ENCODE results near the gene PTEN. TPM values are rescaled to one million over a fixed set of nuclear protein-coding genes. Genes with fewer than 3 reads are reported as not detected.
A peak's percentile ranks its signal among the peaks of the same experiment; 100 is the strongest.
"Not testable (repeated sequence)": the region's sequence is repeated elsewhere in the genome, so short reads cannot be mapped to it uniquely, and the experiment has no call there.

Gene PTEN
- total RNA-seq, 1 donor from 2014 or later, result 72.7 TPM

GRCh38 chr10:87896216-87896615 is 32.8 kb downstream of the PTEN start:
- DNase-seq (ENCODE audit: low spot score in 2 of 2, unreplicated experiment in 2 of 2), result no peak
- no peak overlapping the region for H3K27ac Mint-ChIP-seq
- peaks cover 21% of the 10 kb centered on the region for H3K9me3 Mint-ChIP-seq
- no peak overlapping the region for H3K4me3 Mint-ChIP-seq
- H3K36me3 Mint-ChIP-seq, result peaks cover 52% of the 10 kb centered on the region
- TF ChIP-seq CTCF (IDR thresholded peaks at IDR 0.05; ENCODE audit: unreplicated experiment), result no peak
- H3K27me3 Mint-ChIP-seq (ENCODE audit: low read depth), result no peaks in the 10 kb centered on the region
- H3K4me1 Mint-ChIP-seq, result peaks cover 2% of the 10 kb centered on the region

- DNase-seq (ENCODE audit: low spot score in 2 of 2, unreplicated experiment in 2 of 2); H3K4me3 Mint-ChIP-seq; H3K27ac Mint-ChIP-seq; H3K4me1 Mint-ChIP-seq; H3K27me3 Mint-ChIP-seq (ENCODE audit: low read depth): not testable (repeated sequence)
- peaks cover 34% of the 10 kb centered on the region for H3K9me3 Mint-ChIP-seq
- H3K36me3 Mint-ChIP-seq, result peaks cover 67% of the 10 kb centered on the region
Observed at GRCh38 chr10:87897957-87898356, 34.5 kb downstream of the PTEN start.

GRCh38 chr10:87903396-87903795 is 40.0 kb downstream of the PTEN start:
- not testable (repeated sequence) for H3K4me3 Mint-ChIP-seq; H3K27ac Mint-ChIP-seq; DNase-seq (ENCODE audit: low spot score in 2 of 2, unreplicated experiment in 2 of 2); H3K4me1 Mint-ChIP-seq; H3K27me3 Mint-ChIP-seq (ENCODE audit: low read depth)
- peaks cover 83% of the 10 kb centered on the region for H3K36me3 Mint-ChIP-seq
- peaks cover 46% of the 10 kb centered on the region for H3K9me3 Mint-ChIP-seq

GRCh38 chr10:87913156-87913921 is 49.9 kb downstream of the PTEN start:
- Mint-ChIP-seq H3K9me3 (peaks cover 45% of the 10 kb centered on the region), H3K27ac (no peak overlapping the region), H3K27me3 (ENCODE audit: low read depth) (no peaks in the 10 kb centered on the region), H3K36me3 (peaks cover 51% of the 10 kb centered on the region), H3K4me1 (peaks cover 28% of the 10 kb centered on the region), H3K4me3 (no peak overlapping the region)
- no peak for TF ChIP-seq CTCF (IDR thresholded peaks at IDR 0.05; ENCODE audit: unreplicated experiment)
- DNase-seq (ENCODE audit: low spot score in 2 of 2, unreplicated experiment in 2 of 2), result no peak

- no peak for DNase-seq (ENCODE audit: low spot score in 2 of 2, unreplicated experiment in 2 of 2)
- Mint-ChIP-seq H3K9me3 (peaks cover 35% of the 10 kb centered on the region), H3K27me3 (ENCODE audit: low read depth) (no peaks in the 10 kb centered on the region), H3K27ac (peak overlapping the region; percentile 21), H3K4me3 (no peak overlapping the region), H3K36me3 (peaks cover 43% of the 10 kb centered on the region), H3K4me1 (peaks cover 33% of the 10 kb centered on the region)
- TF ChIP-seq CTCF (IDR thresholded peaks at IDR 0.05; ENCODE audit: unreplicated experiment), result no peak
Observed at GRCh38 chr10:87915406-87915805, 52.0 kb downstream of the PTEN start.

- Mint-ChIP-seq H3K27ac (peak overlapping the region; percentile 75), H3K4me1 (peaks cover 33% of the 10 kb centered on the region), H3K27me3 (ENCODE audit: low read depth) (no peaks in the 10 kb centered on the region), H3K4me3 (no peak overlapping the region), H3K36me3 (peaks cover 39% of the 10 kb centered on the region), H3K9me3 (peaks cover 30% of the 10 kb centered on the region)
- DNase-seq (ENCODE audit: low spot score in 2 of 2, unreplicated experiment in 2 of 2), result no peak
- TF ChIP-seq CTCF (IDR thresholded peaks at IDR 0.05; ENCODE audit: unreplicated experiment), result no peak
Observed at GRCh38 chr10:87915989-87916388, 52.6 kb downstream of the PTEN start.

All from mesothelial cell of epicardium (in vitro differentiated cells).